Measurements from ENCODE around the gene IRAK2.

IRAK2 gene

DNA sequence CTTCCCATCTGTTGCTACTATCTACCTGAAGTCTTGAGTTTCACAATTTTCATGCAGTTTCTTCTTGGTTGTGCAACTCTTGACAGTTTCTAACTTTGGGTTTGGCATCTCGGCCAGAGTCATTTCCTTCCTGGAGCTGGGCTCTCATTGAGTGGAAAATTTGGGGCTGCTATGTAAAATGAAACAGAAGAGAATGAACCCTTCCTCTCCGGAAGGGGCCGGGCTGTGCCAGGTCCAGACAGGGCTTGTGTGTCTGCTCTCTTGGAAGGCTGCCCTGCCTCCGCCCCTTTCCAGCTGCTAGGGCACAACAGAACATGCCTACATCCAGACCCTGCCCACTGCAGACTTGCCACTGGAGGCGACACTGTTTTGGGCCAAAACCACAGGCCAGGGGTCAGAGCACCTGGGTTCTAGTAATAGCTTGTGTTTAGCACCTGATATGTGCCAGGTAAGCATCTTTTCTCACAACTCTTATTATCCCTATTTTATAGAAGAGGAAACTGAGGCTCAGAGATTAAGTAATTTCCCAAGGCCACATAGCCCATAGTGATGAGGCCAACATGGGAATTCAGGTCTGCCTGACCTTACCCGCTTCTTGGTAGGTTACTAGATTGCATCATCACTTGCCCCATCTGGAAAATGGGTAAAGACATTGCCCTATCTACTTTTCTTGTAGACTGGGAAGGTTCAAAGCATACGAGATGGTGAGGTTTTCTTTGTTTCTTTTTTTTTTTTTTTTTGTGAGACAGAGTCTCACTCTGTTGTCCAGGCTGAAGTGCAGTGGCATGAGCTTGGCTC lies 25.0 kb downstream of the IRAK2 start:
- no peak for DNase-seq (ENCODE audit: low read depth in 2 of 2)

DNA sequence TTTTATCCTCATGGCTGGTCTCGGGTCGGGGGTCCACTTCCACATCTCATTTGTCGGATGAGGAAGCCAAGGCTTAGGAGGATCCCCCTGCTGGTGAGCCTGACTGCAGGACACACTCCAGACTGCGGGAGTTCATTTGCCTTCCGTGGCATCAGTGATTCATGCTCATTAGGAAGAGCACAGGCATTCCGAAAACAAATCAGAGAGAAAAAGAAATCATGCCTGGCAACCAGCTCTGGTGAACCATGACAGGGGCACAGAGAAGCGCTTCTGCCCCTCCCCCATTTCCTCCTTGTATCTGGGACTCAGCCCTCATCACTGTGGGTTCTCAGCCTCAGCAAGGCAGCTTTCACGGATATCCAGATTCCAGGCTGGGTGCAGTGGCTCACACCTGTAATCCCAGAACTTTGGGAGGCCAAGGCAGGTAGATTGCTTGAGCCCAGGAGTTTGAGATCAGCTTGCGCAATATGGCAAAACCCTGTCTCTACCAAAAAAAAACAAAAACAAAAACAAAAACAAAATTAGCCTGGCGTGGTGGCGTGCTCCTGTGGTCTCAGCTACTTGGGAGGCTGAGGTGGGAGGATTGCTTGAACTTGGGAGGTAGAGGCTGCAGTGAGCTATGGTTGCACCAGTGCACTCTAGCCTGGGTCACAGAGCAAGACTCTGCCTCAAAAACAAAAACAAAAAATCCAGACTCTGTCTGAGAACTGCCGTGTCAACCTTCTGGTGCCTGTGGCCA lies 28.4 kb downstream of the IRAK2 start:
- no peak for DNase-seq (ENCODE audit: low read depth in 2 of 2)

DNA sequence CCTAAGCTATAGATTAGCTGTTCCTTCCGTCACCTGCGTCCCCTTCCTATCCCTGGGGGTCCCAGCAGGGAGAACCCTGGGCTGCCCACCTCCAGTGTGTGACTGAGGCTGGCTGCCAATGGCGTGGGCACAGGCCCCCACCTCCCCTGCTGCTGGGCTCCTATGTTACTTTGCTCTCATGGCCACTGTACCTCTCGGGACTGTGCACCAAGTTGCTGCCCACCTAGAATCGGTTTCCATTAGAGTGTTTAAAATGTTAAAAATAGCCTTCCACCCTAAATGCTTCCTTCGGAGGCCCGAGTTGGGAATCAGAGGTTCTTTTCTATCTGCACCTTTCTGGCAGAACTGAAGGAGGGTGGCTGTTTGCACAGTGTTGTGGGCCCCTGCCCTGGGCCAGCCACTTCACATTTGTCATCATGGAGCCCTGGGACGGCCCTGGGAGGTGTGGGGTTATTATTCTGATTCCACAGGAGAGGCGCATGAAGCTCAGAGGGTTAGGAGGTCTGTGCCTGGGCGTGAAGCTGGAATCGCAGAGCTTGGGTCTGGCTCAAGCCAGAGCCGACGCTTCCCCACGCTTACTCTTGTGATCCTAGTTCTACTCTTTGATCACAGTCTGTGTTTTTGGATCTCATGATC lies 29.1 kb downstream of the IRAK2 start:
- DNase-seq (ENCODE audit: low read depth in 2 of 2) = no peak

- DNase-seq (ENCODE audit: low read depth in 2 of 2) = no peak
Observed at GRCh38 chr3:10194328-10195071, 29.8 kb downstream of the IRAK2 start.

DNA sequence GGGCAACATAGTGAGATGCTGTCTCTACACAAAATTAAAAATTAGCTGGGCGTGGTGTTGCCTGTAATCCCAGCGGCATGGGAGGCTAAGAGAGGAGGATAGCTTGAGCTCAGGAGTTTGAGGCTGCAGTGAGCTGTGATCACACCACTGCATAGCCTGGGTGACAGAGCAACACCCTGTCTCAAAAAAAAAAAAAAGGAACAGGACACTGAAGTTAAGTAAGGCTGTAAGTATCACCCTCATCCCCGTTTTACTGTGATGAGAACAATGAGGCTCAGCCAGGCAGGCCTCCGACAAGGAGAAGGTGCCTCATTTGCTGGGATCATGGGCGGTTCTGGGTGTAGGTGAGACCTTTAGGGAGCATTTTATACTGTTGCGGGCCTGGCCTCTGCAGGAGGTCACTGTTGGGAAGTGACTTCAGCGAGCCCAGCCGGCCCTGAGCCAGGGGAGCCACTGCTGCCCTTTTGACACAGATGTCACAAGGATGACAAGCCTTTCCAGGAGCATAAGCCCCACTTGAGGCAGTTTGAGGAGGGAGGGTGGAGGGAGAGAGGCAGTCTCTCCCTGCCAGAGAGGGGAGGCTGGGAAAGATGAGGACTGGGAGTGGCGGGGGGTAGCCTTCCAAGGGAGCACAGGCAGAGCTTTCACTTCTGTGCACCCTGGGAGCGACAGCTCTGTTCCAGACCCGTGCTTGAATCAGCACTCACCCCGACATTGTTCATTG lies 30.8 kb downstream of the IRAK2 start:
- no peak for DNase-seq (ENCODE audit: low read depth in 2 of 2)

- DNase-seq (ENCODE audit: low read depth in 2 of 2) = no peak
Observed at GRCh38 chr3:10196389-10197052, 31.8 kb downstream of the IRAK2 start.

DNA sequence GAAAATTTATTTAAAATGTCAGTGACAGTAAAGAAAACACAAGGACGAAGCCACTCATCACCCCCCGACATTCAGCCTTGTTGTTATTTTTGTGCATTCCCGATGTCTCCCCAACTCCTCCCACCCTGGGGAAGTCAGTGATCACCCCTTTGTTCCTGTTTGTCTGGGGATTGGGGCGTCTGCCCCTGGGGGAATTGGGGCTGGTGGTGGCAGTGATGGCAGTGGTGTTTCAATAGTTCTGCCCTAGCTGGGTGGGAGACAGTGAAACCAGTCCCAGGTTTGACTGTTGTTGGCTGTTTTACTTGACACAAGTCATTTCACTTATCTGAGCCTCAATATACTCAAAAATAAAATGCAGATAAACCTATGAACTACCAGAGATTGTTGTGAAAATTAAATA lies 33.5 kb downstream of the IRAK2 start:
- DNase-seq (ENCODE audit: low read depth in 2 of 2) = no peak

DNA sequence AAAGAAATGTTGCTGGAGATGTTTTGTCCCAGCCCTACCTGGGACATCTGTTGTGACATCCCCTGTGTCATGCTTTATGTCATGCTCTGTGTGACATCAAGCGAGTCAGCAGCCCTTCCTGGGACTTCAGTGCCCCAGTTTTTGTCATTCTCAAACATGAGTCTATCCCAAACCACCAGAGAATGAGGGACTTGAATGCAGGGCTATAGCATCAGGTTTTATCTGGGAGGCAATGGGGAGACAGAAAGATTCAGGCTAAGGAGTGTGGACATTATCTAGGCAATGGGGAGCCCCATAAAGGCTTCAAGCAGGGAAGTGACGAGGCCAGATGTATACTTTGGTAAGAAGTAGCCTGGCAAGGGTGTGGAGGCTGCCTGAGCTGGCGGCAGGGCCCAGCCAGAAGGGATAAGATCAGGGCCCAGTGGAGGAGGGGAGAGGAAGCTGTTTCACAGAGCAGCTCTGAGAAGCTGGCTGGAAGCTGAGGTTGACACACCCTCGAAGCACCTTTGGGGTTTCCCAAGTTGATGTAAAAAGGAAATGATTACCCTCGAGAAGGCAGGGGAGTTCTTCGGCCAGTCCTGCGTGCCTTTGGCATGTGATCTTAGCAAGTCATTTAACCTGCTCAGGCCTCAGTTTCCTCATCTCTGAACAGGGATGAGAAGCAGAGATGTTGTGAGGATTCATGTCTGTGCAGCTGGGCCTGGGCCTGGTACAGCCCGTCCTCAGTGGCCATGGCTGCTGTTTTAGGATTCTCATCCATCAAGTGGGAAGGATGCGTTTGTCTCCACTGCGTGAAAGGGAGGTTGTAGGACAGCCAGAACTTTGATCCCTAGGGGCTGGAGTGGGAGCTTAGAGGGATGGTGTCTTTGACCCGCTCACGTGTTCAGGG lies 34.3 kb downstream of the IRAK2 start:
- DNase-seq (ENCODE audit: low read depth in 2 of 2) = peak; percentile 44 to 60

- DNase-seq (ENCODE audit: low read depth in 2 of 2) = no peak
Observed at GRCh38 chr3:10204921-10205320, 40.2 kb downstream of the IRAK2 start.

DNA sequence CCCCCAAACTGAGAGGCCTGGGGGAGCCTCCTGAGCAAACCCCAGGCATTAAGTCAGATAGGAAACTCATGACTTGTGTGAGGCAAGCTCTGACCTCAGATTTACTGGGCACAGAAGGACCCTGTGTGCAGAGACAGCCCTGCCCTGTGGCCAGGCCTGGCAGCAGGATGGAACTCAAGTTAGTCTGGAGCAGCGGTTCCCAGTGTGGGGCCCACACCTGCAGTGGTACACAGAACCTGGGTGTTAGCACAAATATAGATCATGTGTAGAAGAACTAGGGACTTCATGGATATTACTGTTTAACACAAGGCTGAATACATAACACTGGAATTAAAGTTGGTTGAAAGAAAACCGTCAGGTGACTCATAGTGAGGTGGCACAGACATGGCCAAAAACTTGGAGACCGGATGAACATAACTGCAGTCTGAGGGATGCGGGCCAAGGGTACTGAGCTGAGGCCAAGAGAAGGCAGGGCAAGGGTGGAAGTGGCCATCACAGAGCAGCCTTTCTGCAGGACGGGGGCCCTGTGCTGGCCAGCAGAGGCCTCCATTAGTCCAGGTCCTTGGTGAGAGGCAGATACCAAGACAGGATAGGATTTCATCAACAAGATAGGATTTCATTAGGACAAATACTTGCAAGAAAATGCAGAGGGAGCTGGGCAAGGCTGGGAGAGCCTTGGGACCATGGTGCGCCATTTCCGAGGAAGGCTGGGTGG lies 40.9 kb downstream of the IRAK2 start:
- DNase-seq (ENCODE audit: low read depth in 2 of 2) = no peak

- DNase-seq (ENCODE audit: low read depth in 2 of 2) = no peak
Observed at GRCh38 chr3:10206166-10206511, 41.4 kb downstream of the IRAK2 start.

DNA sequence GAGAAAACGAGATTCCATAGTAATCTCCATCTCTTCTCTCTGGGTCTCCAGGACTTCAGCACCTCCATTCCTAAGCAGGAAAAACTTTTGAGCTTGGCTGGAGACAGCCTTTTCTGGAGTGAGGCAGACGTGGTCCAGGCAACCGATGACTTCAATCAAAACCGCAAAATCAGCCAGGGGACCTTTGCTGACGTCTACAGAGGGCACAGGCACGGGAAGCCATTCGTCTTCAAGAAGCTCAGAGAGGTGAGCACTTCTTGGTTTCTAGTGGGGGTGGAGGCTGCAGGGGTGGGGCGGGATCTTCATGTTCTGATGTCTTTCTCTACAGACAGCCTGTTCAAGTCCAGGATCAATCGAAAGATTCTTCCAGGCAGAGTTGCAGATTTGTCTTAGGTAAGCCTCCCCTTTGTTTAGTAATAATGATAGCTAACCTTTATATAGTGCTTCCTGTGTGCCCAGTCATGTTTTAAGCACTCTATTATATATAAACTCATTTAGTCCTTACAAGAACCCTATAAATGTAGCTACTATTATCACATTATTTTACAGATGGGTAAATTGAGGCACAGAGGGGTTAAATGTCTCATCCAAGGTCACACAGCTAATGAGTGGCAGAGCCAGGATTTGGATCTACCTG lies 48.6 kb downstream of the IRAK2 start:
- no peak for DNase-seq (ENCODE audit: low read depth in 2 of 2)

DNA sequence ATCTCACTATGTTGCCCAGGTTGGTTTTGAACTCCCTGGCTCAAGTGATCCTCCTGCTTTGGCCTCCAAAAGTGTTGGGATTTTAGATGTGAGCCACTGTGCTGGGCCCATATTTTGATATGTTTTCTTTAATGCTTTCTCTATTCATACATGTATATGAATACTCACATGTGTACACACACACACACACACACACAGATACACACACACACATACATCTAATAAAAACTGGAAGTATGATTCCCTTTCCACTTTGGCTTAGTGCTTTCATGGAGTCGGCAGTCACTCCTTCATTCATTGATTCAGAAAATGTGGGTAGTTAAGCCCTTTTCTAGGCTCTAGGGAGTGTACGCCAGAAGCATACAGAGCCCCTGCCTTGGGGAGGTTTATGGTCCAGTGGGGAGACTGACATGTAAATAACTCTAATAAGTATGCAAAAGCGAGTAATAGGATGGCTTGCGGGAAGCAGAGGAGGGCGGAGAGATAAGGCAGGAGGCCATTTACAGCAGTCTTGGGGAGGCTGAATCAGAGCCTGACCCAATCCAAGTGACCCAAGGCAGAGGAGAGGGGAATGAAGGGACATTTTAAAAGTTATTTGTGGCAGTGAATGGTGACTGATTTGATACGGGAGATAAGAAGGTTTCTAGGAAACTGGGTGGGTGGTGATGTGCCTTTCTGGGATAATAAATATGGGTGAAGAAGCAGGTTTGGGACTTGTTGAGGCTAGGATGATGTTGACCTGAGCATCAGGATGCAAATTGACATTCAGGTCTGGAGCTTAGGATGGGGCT lies 51.1 kb downstream of the IRAK2 start:
- DNase-seq (ENCODE audit: low read depth in 2 of 2) = no peak

DNA sequence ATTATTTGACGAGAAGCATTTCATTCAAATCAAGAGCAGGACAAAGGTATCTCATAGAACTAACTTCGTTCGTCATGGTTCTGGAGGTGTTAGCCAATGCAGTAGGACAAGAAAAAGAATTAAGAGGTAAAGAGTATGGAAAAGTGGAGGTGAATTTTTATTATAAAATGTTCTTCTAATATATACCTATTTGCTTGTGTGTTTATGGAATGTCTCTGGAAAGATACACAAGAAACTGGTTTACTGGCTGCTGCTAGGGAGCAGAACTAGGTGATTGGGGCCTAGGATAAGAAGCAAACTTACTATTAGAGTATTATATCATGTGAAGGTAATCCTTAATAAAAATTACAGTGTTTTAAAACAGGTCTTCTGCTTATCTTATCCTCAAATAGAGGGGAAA lies 52.6 kb downstream of the IRAK2 start:
- no peak for DNase-seq (ENCODE audit: low read depth in 2 of 2)

GRCh38 chr3:10219737-10220136 lies 55.0 kb downstream of the IRAK2 start:
- DNase-seq (ENCODE audit: low read depth in 2 of 2) = no peak

GRCh38 chr3:10223676-10224639 lies 59.2 kb downstream of the IRAK2 start:
- DNase-seq (ENCODE audit: low read depth in 2 of 2) = no peak
